Lower leg skin (tissue), 4 donors: ENCODE data around the gene DGKE. TPM values are rescaled to one million over a fixed set of nuclear protein-coding genes. Genes with fewer than 3 reads are reported as not detected.

Experiments used
- DNase-seq, 2 donors: peaks; one replicate each; pipeline ENCODE4 v3.0.0-alpha.2; 2019; ENCODE audit warnings: low spot score in 2 of 2
- H3K4me3 ChIP-seq: fragments of 200-600 bp; sonication (generic); 2 replicates; pipeline ENCODE4 v1.5.1; 2017; ENCODE audit warnings: mild to moderate bottlenecking, low read depth; ENCODE audit not compliant: poor library complexity, severe bottlenecking
- CTCF ChIP-seq, 3 donors: fragments of 450-650 bp; IDR thresholded peaks; one replicate each; pipeline ENCODE4 v1.5.1; 2016; ENCODE audit warnings: antibody characterized with exemption in 3 of 3, mild to moderate bottlenecking in 3 of 3, moderate library complexity in 2 of 3
- POLR2A ChIP-seq, 2 donors: fragments of 450-650 bp; IDR thresholded peaks; one replicate each; pipeline ENCODE4 v1.6.1; 2016 to 2017; ENCODE audit warnings: antibody characterized with exemption in 2 of 2, mild to moderate bottlenecking in 1 of 2, moderate library complexity in 1 of 2
- WGBS, 2 donors: methylation state at CpG; one replicate each; pipeline ENCODE4 v1.1.5; 2018; 5-methylcytosine and 5-hydroxymethylcytosine counted together
- intact Hi-C: fragments of 100-400 bp; cut with DNase I; formaldehyde crosslinking; loops from one replicate; pipeline ENCODE4 v1.15.0; 2023; ENCODE audit warnings: low total_unique reads
- total RNA-seq, 4 donors: library from RNA; depleted of rRNA; stranded (reverse); fragments of >200 nt; gene quantifications; one replicate each; pipeline ENCODE4 v1.1.0, GENCODE V29; 2016

The DGKE gene
- total RNA-seq, 4 donors from 2014 or later: 2.5 to 5.7 (median 3.2) TPM

GRCh38 chr17:56831369-56832095 is 2.4 kb upstream of the DGKE start:
- no peak overlapping the region for H3K4me3 ChIP-seq
- no peak for DNase-seq
- TF ChIP-seq CTCF (IDR thresholded peaks at IDR 0.05) (no peak), POLR2A (IDR thresholded peaks at IDR 0.05) (no peak)
- 95 to 98% methylated on average over 16 of the region's 16 CpGs for WGBS, 2 donors
- intact Hi-C loops: no loop called here

GRCh38 chr17:56832446-56832845 is 1.5 kb upstream of the DGKE start:
- TF ChIP-seq POLR2A (IDR thresholded peaks at IDR 0.05): no peak
- no peak for TF ChIP-seq CTCF (IDR thresholded peaks at IDR 0.05)
- H3K4me3 ChIP-seq: no peak overlapping the region
- no peak for DNase-seq
- 68 to 71% methylated on average over 4 of the region's 4 CpGs for WGBS, 2 donors
- intact Hi-C loops: no loop called here

- WGBS, 2 donors: 0 to 1% methylated on average over 21 to 71 of the region's 95 CpGs
- no peak for TF ChIP-seq POLR2A (IDR thresholded peaks at IDR 0.05)
- no peak for TF ChIP-seq CTCF (IDR thresholded peaks at IDR 0.05)
- intact Hi-C loops: no loop called here
- DNase-seq: peak; percentile 53 to 93
- H3K4me3 ChIP-seq: peak overlapping the region; percentile 49
Measured at GRCh38 chr17:56833057-56833808, 718 bp upstream of the DGKE start.

GRCh38 chr17:56834380-56835263 is 671 bp downstream of the DGKE start:
- H3K4me3 ChIP-seq: peak overlapping the region; percentile 54
- TF ChIP-seq POLR2A (IDR thresholded peaks at IDR 0.05) (no peak), CTCF (IDR thresholded peaks at IDR 0.05) (no peak)
- DNase-seq: peak; percentile 41 to 91
- intact Hi-C loops: no loop called here
- 11 to 14% methylated on average over 39 to 51 of the region's 81 CpGs for WGBS, 2 donors

- intact Hi-C loops: no loop called here
- TF ChIP-seq CTCF (IDR thresholded peaks at IDR 0.05) (no peak), POLR2A (IDR thresholded peaks at IDR 0.05) (no peak)
- H3K4me3 ChIP-seq: no peak overlapping the region
- WGBS, 2 donors: 66 to 73% methylated on average over 7 of the region's 7 CpGs
- DNase-seq: no peak
Measured at GRCh38 chr17:56835264-56835585, 1.3 kb downstream of the DGKE start.
